ENCODE measurements around the gene PTGES3. TPM values are rescaled to one million over a fixed set of nuclear protein-coding genes. Genes with fewer than 3 reads are reported as not detected.

Gene PTGES3
- total and polyA plus RNA-seq, 2 of the 8 experiments (the other 6 are each of a cell fraction or from before 2014, with no cell fraction given), result 111 to 464 TPM

DNA sequence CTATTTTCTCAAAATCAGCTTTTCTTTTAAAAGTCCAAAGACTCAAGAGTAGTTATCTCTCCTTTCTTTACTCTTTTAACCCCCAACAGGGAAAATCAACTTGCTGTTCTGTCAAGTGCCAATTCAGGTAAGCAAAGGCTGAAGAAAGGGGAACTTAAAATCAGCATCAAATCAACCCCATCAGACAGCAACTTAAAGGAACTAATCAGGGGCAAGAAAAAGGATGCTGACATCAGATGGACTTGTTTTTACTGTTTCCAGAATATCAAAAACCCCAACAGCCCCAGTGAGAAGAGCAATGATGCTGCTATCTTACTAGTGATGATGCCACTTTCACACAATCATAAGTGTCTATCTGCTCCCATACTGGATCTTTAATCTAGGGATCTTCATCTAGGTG is 61.4 kb downstream of the PTGES3 start:
- Histone ChIP-seq H3K27ac (ENCODE audit: low read depth, low read length) (no peak overlapping the region), H2BK120ac (replicated peaks; ENCODE audit: low read depth, low read length) (no peak overlapping the region), H2BK5ac (ENCODE audit: low read depth, low read length) (no peak overlapping the region), H4K8ac (ENCODE audit: extremely low read depth, insufficient read depth, low read length) (no peak overlapping the region), H3K9ac (replicated peaks in 1 of 4; ENCODE audit: extremely low read depth in 1 of 4, low read depth in 3 of 4, low read length in 3 of 4) (no peak overlapping the region), H3K56ac (replicated peaks; ENCODE audit: insufficient read length, low read depth, low read length) (no peak overlapping the region), H3K23me2 (ENCODE audit: low read depth, low read length) (peaks cover 8% of the 10 kb centered on the region), H3K79me1 (ENCODE audit: low read depth, low read length) (peaks cover 4% of the 10 kb centered on the region; the same call in 1 of the 2 replicates), H3K4me2 (ENCODE audit: insufficient read depth in 1 of 2, low read depth in 2 of 2, low read length in 2 of 2) (no peak overlapping the region), H3K4me1 (replicated peaks in 1 of 4; ENCODE audit: control insufficient read depth in 3 of 4, insufficient read depth in 4 of 4, low read length in 3 of 4) (peaks cover 3 to 10% (median 6%) of the 10 kb centered on the region in 4 experiments), H3K36me3 (ENCODE audit: control insufficient read depth in 2 of 4, insufficient read depth in 4 of 4, low read length in 3 of 4) (peaks cover 0 to 5% (median 0%) of the 10 kb centered on the region in 4 experiments; a peak in 1 of 8 replicates), H4K5ac (ENCODE audit: insufficient read length, low read depth, low read length) (no peak overlapping the region), H3K9me3 (ENCODE audit: insufficient read depth in 2 of 2, low read depth in 1 of 2, low read length in 1 of 2) (no peaks in the 10 kb centered on the region), H2BK15ac (ENCODE audit: low read length) (no peak overlapping the region), H3K23ac (ENCODE audit: insufficient read length) (no peak overlapping the region), H3K79me2 (ENCODE audit: control insufficient read depth in 1 of 2, insufficient read depth in 2 of 2, low read length in 2 of 2) (peaks cover 21 to 79% of the 10 kb centered on the region in 2 experiments), H2AFZ (ENCODE audit: low read length) (no peak overlapping the region), H2BK12ac (ENCODE audit: low read depth, low read length) (no peak overlapping the region), H3K18ac (ENCODE audit: extremely low read depth, low read length) (no peak overlapping the region), H2AK5ac (ENCODE audit: low read depth, low read length) (no peak overlapping the region), H3K4me3 (ENCODE audit: extremely low read depth in 1 of 4, insufficient read depth in 2 of 4, low read depth in 3 of 4, low read length in 4 of 4) (no peak overlapping the region), H2BK20ac (ENCODE audit: low read length) (no peak overlapping the region), H4K91ac (replicated peaks; ENCODE audit: insufficient read length, low read length) (no peak overlapping the region), H4K20me1 (replicated peaks in 1 of 2; ENCODE audit: control insufficient read depth in 1 of 2, insufficient read depth in 2 of 2, low read length in 2 of 2) (peaks cover 2 to 9% of the 10 kb centered on the region in 2 experiments), H3K14ac (ENCODE audit: insufficient read length) (no peak overlapping the region), H3K27me3 (replicated peaks in 1 of 4; ENCODE audit: control insufficient read depth in 3 of 4, extremely low read depth in 1 of 4, insufficient read depth in 3 of 4, low read length in 3 of 4) (no peaks in the 10 kb centered on the region), H3K4ac (replicated peaks; ENCODE audit: insufficient read length, low read depth, low read length) (no peak overlapping the region)
- ChIA-PET POLR2A (ENCODE audit: partially characterized antibody) (interaction anchor here (0.9 to 1.2 kb wide), 2 partner anchors 10 to 12 kb away, joined by 3 read pairs; no protein-coding TSS in a partner anchor), CTCF (ENCODE audit: partially characterized antibody) (interaction anchor here (0.6 to 11.2 kb wide), 5 partner anchors 9 to 190 kb away, joined by 3 to 107 read pairs (median 5); no protein-coding TSS in a partner anchor)
- FAIRE-seq, result no peak
- DNase-seq (ENCODE audit: low read depth in 1 of 2, low spot score in 2 of 2), result no peak
- TF ChIP-seq KDM1A (IDR thresholded peaks at IDR 0.05; ENCODE audit: borderline replicate concordance, low read length) (no peak), HDAC2 (IDR thresholded peaks at IDR 0.05; ENCODE audit: borderline replicate concordance in 1 of 2, low read depth in 2 of 2, low read length in 2 of 2) (no peak), CTBP2 (IDR thresholded peaks at IDR 0.05; ENCODE audit: borderline replicate concordance, insufficient read depth, insufficient read length, low read length) (no peak), MAFK (IDR thresholded peaks at IDR 0.05; ENCODE audit: low read depth, low read length) (no peak), NANOG (IDR thresholded peaks at IDR 0.05; ENCODE audit: insufficient read depth, low read depth, low read length, poor library complexity, severe bottlenecking) (no peak), CBX8 (IDR thresholded peaks at IDR 0.05; ENCODE audit: borderline replicate concordance, low read depth, low read length) (no peak), POU5F1 (IDR thresholded peaks at IDR 0.05; ENCODE audit: low read depth, low read length) (no peak), TEAD4 (IDR thresholded peaks at IDR 0.05; ENCODE audit: low read depth, low read length) (no peak), ATF2 (IDR thresholded peaks at IDR 0.05; ENCODE audit: low read length) (no peak), CHD2 (IDR thresholded peaks at IDR 0.05; ENCODE audit: low read length) (no peak), SP1 (IDR thresholded peaks at IDR 0.05; ENCODE audit: low read depth, low read length) (no peak)
